HG03060 (cell line): ENCODE data around the gene ART4.

ENCODE experiments used
- ATAC-seq: cut with Tn5 transposase; IDR thresholded peaks from one replicate; pipeline ENCODE4 v1.9.1; 2021; ENCODE audit warnings: low read depth, moderate number of reproducible peaks; ENCODE audit not compliant: unreplicated experiment

Gene ART4

GRCh38 chr12:14852880-14853279 is 9.6 kb upstream of the ART4 start:
- no peak for ATAC-seq

GRCh38 chr12:14850929-14851663 is 7.8 kb upstream of the ART4 start:
- ATAC-seq: no peak

GRCh38 chr12:14849661-14850060 is 6.3 kb upstream of the ART4 start:
- no peak for ATAC-seq

GRCh38 chr12:14846876-14847580 is 3.7 kb upstream of the ART4 start:
- no peak for ATAC-seq

- no peak for ATAC-seq
These were observed 2.8 kb upstream of the ART4 start for GRCh38 chr12:14846042-14846587.

- no peak for ATAC-seq
These were observed 2.0 kb upstream of the ART4 start for GRCh38 chr12:14845350-14845750.

GRCh38 chr12:14844401-14844800 is 1.1 kb upstream of the ART4 start:
- ATAC-seq: no peak

GRCh38 chr12:14842315-14842714 is 1.0 kb downstream of the ART4 start:
- ATAC-seq: no peak

GRCh38 chr12:14841761-14842160 is 1.6 kb downstream of the ART4 start:
- ATAC-seq: no peak

- ATAC-seq: no peak
These were observed 2.7 kb downstream of the ART4 start for GRCh38 chr12:14840616-14841015.

GRCh38 chr12:14839262-14839661 is 4.1 kb downstream of the ART4 start:
- ATAC-seq: no peak

- ATAC-seq: no peak
These were observed 6.8 kb downstream of the ART4 start for GRCh38 chr12:14836336-14837210.

- no peak for ATAC-seq
These were observed 8.8 kb downstream of the ART4 start for GRCh38 chr12:14834509-14834908.

GRCh38 chr12:14833952-14834351 is 9.4 kb downstream of the ART4 start:
- no peak for ATAC-seq

GRCh38 chr12:14833336-14833735 is 10.0 kb downstream of the ART4 start:
- no peak for ATAC-seq

GRCh38 chr12:14828892-14829291 is 14.4 kb downstream of the ART4 start:
- peak; percentile 56 for ATAC-seq

GRCh38 chr12:14827043-14827442 is 16.3 kb downstream of the ART4 start:
- no peak for ATAC-seq

GRCh38 chr12:14826491-14826890 is 16.8 kb downstream of the ART4 start:
- ATAC-seq: no peak

GRCh38 chr12:14825256-14825655 is 18.1 kb downstream of the ART4 start:
- no peak for ATAC-seq

GRCh38 chr12:14824012-14824634 is 19.2 kb downstream of the ART4 start:
- ATAC-seq: no peak
